Measurements from ENCODE around the gene AGBL3. TPM values are rescaled to one million over a fixed set of nuclear protein-coding genes. Genes with fewer than 3 reads are reported as not detected.

The AGBL3 gene
- total and polyA plus RNA-seq, 9 of the 15 experiments (the other 6 are each of a cell fraction or from before 2014, with no cell fraction given), result 0.54 to 2.9 (median 1.7) TPM

DNA sequence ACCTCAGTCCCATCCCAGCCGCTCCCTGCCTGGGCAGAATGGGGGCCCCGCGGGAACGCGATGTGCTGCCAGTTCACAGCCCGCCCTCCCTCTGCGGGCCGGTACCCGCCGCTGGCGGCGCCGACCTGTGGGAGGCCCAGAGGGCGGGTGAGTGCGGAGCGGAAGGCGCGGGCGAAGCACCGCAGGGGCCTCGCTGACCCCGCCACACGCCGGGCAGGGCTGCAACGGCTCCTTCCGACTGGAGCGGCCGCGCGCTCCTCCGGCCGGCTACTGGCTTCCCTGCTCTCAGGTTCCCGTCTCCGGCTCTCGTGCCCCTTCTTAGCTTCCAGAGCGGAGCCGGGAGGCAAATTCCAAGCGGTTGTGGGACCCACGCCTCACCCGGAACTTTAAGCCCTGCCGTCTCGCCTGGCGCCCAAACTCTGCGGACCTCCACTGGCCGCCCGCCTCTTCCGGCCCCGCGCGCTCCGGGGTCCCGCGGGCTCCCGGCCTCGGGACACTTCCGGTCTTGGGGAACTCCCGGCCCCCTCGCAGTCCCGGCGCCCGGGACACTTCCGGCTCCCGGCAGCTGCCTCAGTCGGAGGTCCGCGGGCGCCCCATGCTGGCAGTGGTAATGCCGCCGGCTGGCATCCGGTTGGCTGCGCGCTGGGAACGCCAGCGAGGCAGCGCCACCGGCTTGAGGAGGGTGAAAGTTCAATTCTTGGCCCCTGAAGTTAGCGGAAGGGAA, 184.1 kb downstream of the AGBL3 start, which contains the start of gene CYREN (continued):
- peak; percentile 92 for TF ChIP-seq NR2C2 (CRISPR knock-in tag; IDR thresholded peaks at IDR 0.05)
- peak; percentile 98 for TF ChIP-seq NR2C2 (tag; IDR thresholded peaks at IDR 0.05)
- peak; percentile 92 for TF ChIP-seq E2F3 (CRISPR knock-in tag; IDR thresholded peaks at IDR 0.05)
- TF ChIP-seq ZBTB5 (IDR thresholded peaks at IDR 0.05), result no peak
- no peak for TF ChIP-seq SRSF9 (IDR thresholded peaks at IDR 0.05; ENCODE audit: borderline replicate concordance, low read depth, low read length)
- no peak for TF ChIP-seq CCAR2 (IDR thresholded peaks at IDR 0.05; ENCODE audit: low read depth, low read length)
- 0 out of 2 replicates have a peak, but pooled peaks have one; percentile 54 for TF ChIP-seq ZNF583 (CRISPR knock-in tag; IDR thresholded peaks at IDR 0.05)
- no peak for TF ChIP-seq TAF15 (IDR thresholded peaks at IDR 0.05; ENCODE audit: low read depth, low read length)
- TF ChIP-seq, protein P1, sequence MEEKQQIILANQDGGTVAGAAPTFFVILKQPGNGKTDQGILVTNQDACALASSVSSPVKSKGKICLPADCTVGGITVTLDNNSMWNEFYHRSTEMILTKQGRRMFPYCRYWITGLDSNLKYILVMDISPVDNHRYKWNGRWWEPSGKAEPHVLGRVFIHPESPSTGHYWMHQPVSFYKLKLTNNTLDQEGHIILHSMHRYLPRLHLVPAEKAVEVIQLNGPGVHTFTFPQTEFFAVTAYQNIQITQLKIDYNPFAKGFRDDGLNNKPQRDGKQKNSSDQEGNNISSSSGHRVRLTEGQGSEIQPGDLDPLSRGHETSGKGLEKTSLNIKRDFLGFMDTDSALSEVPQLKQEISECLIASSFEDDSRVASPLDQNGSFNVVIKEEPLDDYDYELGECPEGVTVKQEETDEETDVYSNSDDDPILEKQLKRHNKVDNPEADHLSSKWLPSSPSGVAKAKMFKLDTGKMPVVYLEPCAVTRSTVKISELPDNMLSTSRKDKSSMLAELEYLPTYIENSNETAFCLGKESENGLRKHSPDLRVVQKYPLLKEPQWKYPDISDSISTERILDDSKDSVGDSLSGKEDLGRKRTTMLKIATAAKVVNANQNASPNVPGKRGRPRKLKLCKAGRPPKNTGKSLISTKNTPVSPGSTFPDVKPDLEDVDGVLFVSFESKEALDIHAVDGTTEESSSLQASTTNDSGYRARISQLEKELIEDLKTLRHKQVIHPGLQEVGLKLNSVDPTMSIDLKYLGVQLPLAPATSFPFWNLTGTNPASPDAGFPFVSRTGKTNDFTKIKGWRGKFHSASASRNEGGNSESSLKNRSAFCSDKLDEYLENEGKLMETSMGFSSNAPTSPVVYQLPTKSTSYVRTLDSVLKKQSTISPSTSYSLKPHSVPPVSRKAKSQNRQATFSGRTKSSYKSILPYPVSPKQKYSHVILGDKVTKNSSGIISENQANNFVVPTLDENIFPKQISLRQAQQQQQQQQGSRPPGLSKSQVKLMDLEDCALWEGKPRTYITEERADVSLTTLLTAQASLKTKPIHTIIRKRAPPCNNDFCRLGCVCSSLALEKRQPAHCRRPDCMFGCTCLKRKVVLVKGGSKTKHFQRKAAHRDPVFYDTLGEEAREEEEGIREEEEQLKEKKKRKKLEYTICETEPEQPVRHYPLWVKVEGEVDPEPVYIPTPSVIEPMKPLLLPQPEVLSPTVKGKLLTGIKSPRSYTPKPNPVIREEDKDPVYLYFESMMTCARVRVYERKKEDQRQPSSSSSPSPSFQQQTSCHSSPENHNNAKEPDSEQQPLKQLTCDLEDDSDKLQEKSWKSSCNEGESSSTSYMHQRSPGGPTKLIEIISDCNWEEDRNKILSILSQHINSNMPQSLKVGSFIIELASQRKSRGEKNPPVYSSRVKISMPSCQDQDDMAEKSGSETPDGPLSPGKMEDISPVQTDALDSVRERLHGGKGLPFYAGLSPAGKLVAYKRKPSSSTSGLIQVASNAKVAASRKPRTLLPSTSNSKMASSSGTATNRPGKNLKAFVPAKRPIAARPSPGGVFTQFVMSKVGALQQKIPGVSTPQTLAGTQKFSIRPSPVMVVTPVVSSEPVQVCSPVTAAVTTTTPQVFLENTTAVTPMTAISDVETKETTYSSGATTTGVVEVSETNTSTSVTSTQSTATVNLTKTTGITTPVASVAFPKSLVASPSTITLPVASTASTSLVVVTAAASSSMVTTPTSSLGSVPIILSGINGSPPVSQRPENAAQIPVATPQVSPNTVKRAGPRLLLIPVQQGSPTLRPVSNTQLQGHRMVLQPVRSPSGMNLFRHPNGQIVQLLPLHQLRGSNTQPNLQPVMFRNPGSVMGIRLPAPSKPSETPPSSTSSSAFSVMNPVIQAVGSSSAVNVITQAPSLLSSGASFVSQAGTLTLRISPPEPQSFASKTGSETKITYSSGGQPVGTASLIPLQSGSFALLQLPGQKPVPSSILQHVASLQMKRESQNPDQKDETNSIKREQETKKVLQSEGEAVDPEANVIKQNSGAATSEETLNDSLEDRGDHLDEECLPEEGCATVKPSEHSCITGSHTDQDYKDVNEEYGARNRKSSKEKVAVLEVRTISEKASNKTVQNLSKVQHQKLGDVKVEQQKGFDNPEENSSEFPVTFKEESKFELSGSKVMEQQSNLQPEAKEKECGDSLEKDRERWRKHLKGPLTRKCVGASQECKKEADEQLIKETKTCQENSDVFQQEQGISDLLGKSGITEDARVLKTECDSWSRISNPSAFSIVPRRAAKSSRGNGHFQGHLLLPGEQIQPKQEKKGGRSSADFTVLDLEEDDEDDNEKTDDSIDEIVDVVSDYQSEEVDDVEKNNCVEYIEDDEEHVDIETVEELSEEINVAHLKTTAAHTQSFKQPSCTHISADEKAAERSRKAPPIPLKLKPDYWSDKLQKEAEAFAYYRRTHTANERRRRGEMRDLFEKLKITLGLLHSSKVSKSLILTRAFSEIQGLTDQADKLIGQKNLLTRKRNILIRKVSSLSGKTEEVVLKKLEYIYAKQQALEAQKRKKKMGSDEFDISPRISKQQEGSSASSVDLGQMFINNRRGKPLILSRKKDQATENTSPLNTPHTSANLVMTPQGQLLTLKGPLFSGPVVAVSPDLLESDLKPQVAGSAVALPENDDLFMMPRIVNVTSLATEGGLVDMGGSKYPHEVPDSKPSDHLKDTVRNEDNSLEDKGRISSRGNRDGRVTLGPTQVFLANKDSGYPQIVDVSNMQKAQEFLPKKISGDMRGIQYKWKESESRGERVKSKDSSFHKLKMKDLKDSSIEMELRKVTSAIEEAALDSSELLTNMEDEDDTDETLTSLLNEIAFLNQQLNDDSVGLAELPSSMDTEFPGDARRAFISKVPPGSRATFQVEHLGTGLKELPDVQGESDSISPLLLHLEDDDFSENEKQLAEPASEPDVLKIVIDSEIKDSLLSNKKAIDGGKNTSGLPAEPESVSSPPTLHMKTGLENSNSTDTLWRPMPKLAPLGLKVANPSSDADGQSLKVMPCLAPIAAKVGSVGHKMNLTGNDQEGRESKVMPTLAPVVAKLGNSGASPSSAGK (IDR thresholded peaks at IDR 0.05), result no peak; the same call in 1 of the 2 replicates
- TF ChIP-seq ZNF197 (CRISPR knock-in tag; IDR thresholded peaks at IDR 0.05; ENCODE audit: low read depth), result peak; percentile 90
- TF ChIP-seq PCBP1 (IDR thresholded peaks at IDR 0.05; ENCODE audit: low read depth, low read length, poor library complexity, severe bottlenecking), result peak; percentile 97
- no peak for TF ChIP-seq NUFIP1 (IDR thresholded peaks at IDR 0.05; ENCODE audit: partially characterized antibody)
- peak; percentile 67; the same call in 1 of the 2 replicates for TF ChIP-seq CC2D1A (IDR thresholded peaks at IDR 0.05)
- no peak for TF ChIP-seq RFX5 (IDR thresholded peaks at IDR 0.05; ENCODE audit: low read depth, low read length)
- peak; percentile 92 for TF ChIP-seq NR2C1 (IDR thresholded peaks at IDR 0.05)
- peak; percentile 94 for TF ChIP-seq NR2C1 (tag; IDR thresholded peaks at IDR 0.05)
